GM23338 (cell line): ENCODE results near the gene CELSR3. TPM values are rescaled to one million over a fixed set of nuclear protein-coding genes. Genes with fewer than 3 reads are reported as not detected.

Experiments used
- ATAC-seq: fragments of 200-7000 bp; cut with Tn5 transposase; 3 replicates; pipeline ENCODE4 v1.9.1; 2020
- DNase-seq: peaks from one replicate; pipeline ENCODE4 v3.0.0-alpha.2; 2015; ENCODE audit warnings: low spot score
- H2AFZ ChIP-seq: fragments of 200-600 bp; sonication (generic); 2 replicates; pipeline ENCODE4 v1.8.0; 2016; ENCODE audit warnings: antibody characterized with exemption, mild to moderate bottlenecking, moderate library complexity
- H3F3A ChIP-seq: fragments of 200-600 bp; sonication (generic); replicated peaks from 2 replicates; pipeline ENCODE4 v1.8.0; 2017; ENCODE audit warnings: antibody characterized with exemption, mixed run types, low read depth
- H3K27ac ChIP-seq: fragments of 200-600 bp; sonication (generic); 2 replicates; pipeline ENCODE4 v1.6.1; 2016; ENCODE audit warnings: low read depth
- H3K27me3 ChIP-seq: fragments of 200-600 bp; sonication (generic); 2 replicates; pipeline ENCODE4 v1.8.0; 2016; ENCODE audit warnings: mild to moderate bottlenecking, mixed run types, moderate library complexity; ENCODE audit not compliant: insufficient read depth
- H3K36me3 ChIP-seq: fragments of 200-600 bp; sonication (generic); 2 replicates; pipeline ENCODE4 v1.8.0; 2016; ENCODE audit warnings: mild to moderate bottlenecking; ENCODE audit not compliant: insufficient read depth
- H3K4me1 ChIP-seq: fragments of 200-600 bp; sonication (generic); 2 replicates; pipeline ENCODE4 v1.8.0; 2016; ENCODE audit warnings: mild to moderate bottlenecking, moderate library complexity; ENCODE audit not compliant: insufficient read depth
- H3K4me2 ChIP-seq: fragments of 200-600 bp; sonication (generic); 2 replicates; pipeline ENCODE4 v1.7.1; 2017; ENCODE audit warnings: mixed run types
- H3K4me3 ChIP-seq: fragments of 200-600 bp; sonication (generic); 2 replicates; pipeline ENCODE4 v1.6.1; 2016; ENCODE audit warnings: mixed run types
- H3K79me2 ChIP-seq: fragments of 200-600 bp; sonication (generic); replicated peaks from 2 replicates; pipeline ENCODE4 v1.8.0; 2017; ENCODE audit warnings: mild to moderate bottlenecking; ENCODE audit not compliant: insufficient read depth
- H3K9me2 ChIP-seq: fragments of 200-600 bp; sonication (generic); 2 replicates; pipeline ENCODE4 v1.8.0; 2017; ENCODE audit not compliant: insufficient read depth
- H4K20me1 ChIP-seq: fragments of 200-600 bp; sonication (generic); replicated peaks from 2 replicates; pipeline ENCODE4 v1.8.0; 2017; ENCODE audit warnings: mild to moderate bottlenecking; ENCODE audit not compliant: insufficient read depth
- H3K27ac Mint-ChIP-seq: 2 replicates; pipeline ENCODE4 v1.8.0; 2020; ENCODE audit warnings: inconsistent platforms, mild to moderate bottlenecking, moderate library complexity, mixed read lengths
- H3K27me3 Mint-ChIP-seq: 3 replicates; pipeline ENCODE4 v1.8.0; 2022; ENCODE audit warnings: low read depth, mild to moderate bottlenecking, moderate library complexity, mixed read lengths, inconsistent platforms; ENCODE audit not compliant: insufficient read depth, poor library complexity
- H3K36me3 Mint-ChIP-seq: 3 replicates; pipeline ENCODE4 v1.8.0; 2021; ENCODE audit warnings: low read depth, mild to moderate bottlenecking, inconsistent platforms, moderate library complexity, mixed read lengths
- H3K4me1 Mint-ChIP-seq: 3 replicates; pipeline ENCODE4 v1.8.0; 2020; ENCODE audit warnings: mild to moderate bottlenecking, inconsistent platforms, mixed read lengths
- H3K4me3 Mint-ChIP-seq: 3 replicates; pipeline ENCODE4 v1.8.0; 2021; ENCODE audit warnings: moderate library complexity, mild to moderate bottlenecking, inconsistent platforms, mixed read lengths
- H3K9me3 Mint-ChIP-seq: 3 replicates; pipeline ENCODE4 v1.8.0; 2020; ENCODE audit warnings: moderate library complexity, mild to moderate bottlenecking, inconsistent platforms, mixed read lengths
- CREB1 ChIP-seq: fragments of 250-450 bp; sonication (Bioruptor Pico); IDR thresholded peaks from 2 replicates; pipeline ENCODE4 v1.5.0; 2020; ENCODE audit warnings: low read depth, mild to moderate bottlenecking, moderate library complexity
- CTCF ChIP-seq, 2 experiments: fragments of 200-600 bp in 1 of 2; sonication (generic) in 1 of 2; conservative IDR thresholded peaks; 2 replicates each; pipeline versions ENCODE4 v1.5.1 to v1.6.1; 2016 to 2017; ENCODE audit warnings: antibody characterized with exemption in 2 of 2, low read depth in 2 of 2, mild to moderate bottlenecking in 2 of 2, moderate library complexity in 1 of 2
- ETS1 ChIP-seq: IDR thresholded peaks from 2 replicates; pipeline ENCODE4 v1.6.1; 2016; ENCODE audit warnings: antibody characterized with exemption
- EZH2phosphoT487 ChIP-seq: fragments of 200-600 bp; sonication (generic); IDR thresholded peaks from one replicate; pipeline ENCODE4 v1.8.1; 2018; ENCODE audit warnings: antibody characterized with exemption; ENCODE audit not compliant: unreplicated experiment
- JUNB ChIP-seq: IDR thresholded peaks from one replicate; pipeline ENCODE4 v1.6.1; 2016; ENCODE audit warnings: antibody characterized with exemption; ENCODE audit not compliant: unreplicated experiment
- NANOG ChIP-seq: IDR thresholded peaks from 2 replicates; pipeline ENCODE4 v1.6.1; 2016; ENCODE audit warnings: antibody characterized with exemption, borderline replicate concordance
- POLR2AphosphoS5 ChIP-seq: IDR thresholded peaks from 2 replicates; pipeline ENCODE4 v1.6.1; 2016; ENCODE audit warnings: antibody characterized with exemption, low read depth
- REST ChIP-seq: IDR thresholded peaks from one replicate; pipeline ENCODE4 v1.6.1; 2018; ENCODE audit warnings: antibody characterized with exemption; ENCODE audit not compliant: unreplicated experiment
- STAT1 ChIP-seq: IDR thresholded peaks from one replicate; pipeline ENCODE4 v1.6.1; 2016; ENCODE audit warnings: antibody characterized with exemption; ENCODE audit not compliant: unreplicated experiment
- ZNF331 ChIP-seq: fragments of 250-450 bp; sonication (Bioruptor Pico); IDR thresholded peaks from 2 replicates; pipeline ENCODE4 v1.5.0; 2020; ENCODE audit warnings: low read depth, mild to moderate bottlenecking, moderate library complexity
- polyA plus RNA-seq: library from polyadenylated mRNA; unstranded; fragments of >200 nt; fragmentation: Nextera tagmentation; extraction: Ambion mirVana; gene quantifications from 2 replicates; pipeline ENCODE4 v1.2.1, GENCODE V29; 2016
- total RNA-seq: library from RNA; depleted of rRNA; stranded (reverse); fragments of >200 nt; shearing (Covaris generic); gene quantifications from 2 replicates; pipeline ENCODE4 v1.2.3, GENCODE V29; 2014

Gene CELSR3
- total and polyA plus RNA-seq, 2 experiments from 2014 or later, result 7.5 to 33.3 TPM

GRCh38 chr3:48695393-48695753 lies 32.7 kb upstream of the CELSR3 start (continued):
- TF ChIP-seq CTCF (conservative IDR thresholded peaks at IDR 0.05; ENCODE audit: low read depth in 2 of 2), result no peak
- TF ChIP-seq CREB1 (CRISPR knock-in tag), result no peak
- no peak for TF ChIP-seq JUNB
- no peak for TF ChIP-seq REST
- TF ChIP-seq POLR2AphosphoS5, result no peak
- TF ChIP-seq EZH2phosphoT487, result no peak
- no peak for TF ChIP-seq NANOG
- no peak for TF ChIP-seq ZNF331

GRCh38 chr3:48694610-48695392 lies 32.1 kb upstream of the CELSR3 start:
- Mint-ChIP-seq H3K27ac (peak overlapping the region; percentile 81), H3K4me3 (peak overlapping the region; percentile 10; the same call in 2 of the 3 replicates), H3K36me3 (peaks cover 78% of the 10 kb centered on the region), H3K27me3 (no peaks in the 10 kb centered on the region), H3K4me1 (peaks cover 18% of the 10 kb centered on the region), H3K9me3 (no peaks in the 10 kb centered on the region)
- DNase-seq, result no peak
- Histone ChIP-seq H4K20me1 (peaks cover 82% of the 10 kb centered on the region), H3K4me1 (peaks cover 16% of the 10 kb centered on the region), H3F3A (peaks cover 37% of the 10 kb centered on the region), H3K4me2 (peak overlapping the region; percentile 56), H3K4me3 (peak overlapping the region; percentile 30; the same call in 1 of the 2 replicates), H3K27me3 (no peaks in the 10 kb centered on the region), H3K79me2 (peaks cover 70% of the 10 kb centered on the region), H3K27ac (peak overlapping the region; percentile 85), H2AFZ (no peak overlapping the region), H3K9me2 (no peaks in the 10 kb centered on the region), H3K36me3 (peaks cover 56% of the 10 kb centered on the region)
- peak; percentile 34 for ATAC-seq
- TF ChIP-seq REST (no peak), STAT1 (no peak), ZNF331 (no peak), ETS1 (no peak), EZH2phosphoT487 (no peak), NANOG (no peak)
